Measurements from ENCODE around the gene LRRC52. TPM values are rescaled to one million over a fixed set of nuclear protein-coding genes. Genes with fewer than 3 reads are reported as not detected.
A peak's percentile ranks its signal among the peaks of the same experiment; 100 is the strongest.

The LRRC52 gene
- total RNA-seq, 1 experiment from 2014 or later, result not detected

DNA sequence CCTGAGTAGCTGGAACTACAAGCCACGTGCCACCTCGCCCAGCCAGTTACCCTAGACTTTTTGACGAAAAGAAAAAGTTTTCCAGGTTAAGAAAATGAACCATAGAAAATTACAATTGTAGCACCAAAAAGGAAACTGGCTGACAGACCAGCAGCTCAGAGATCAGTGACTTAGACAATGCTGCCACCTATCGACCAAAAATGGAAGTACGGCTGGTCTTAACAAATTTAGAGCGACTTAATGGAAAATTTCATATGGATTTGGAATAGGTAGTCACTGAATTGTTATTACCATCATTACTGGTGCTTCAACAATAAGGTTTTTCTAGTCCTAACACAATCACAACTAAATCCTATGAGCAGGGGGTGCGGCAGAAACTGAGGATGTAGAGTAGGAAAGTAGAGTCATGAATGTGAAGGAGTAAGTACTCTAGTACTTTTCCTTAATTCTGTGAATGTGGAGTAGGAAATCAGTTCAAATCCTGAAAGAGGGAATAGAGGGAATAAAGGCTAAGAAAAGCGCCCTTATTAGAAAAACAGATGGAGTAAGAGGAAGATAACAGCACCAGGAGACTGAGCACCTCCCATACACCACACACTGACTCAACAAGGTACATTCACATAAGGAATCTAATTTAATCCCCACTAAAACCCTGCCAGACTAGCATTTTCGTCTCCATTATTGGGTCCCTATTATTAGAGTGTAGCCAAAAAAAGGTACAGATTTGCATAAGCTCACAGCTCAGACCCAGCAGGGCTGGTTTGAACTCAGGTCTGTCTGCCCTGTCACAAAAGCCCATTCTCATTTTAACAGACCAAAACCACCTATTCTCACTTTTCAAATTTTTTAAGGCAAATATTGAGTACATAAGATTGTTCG lies 49.4 kb downstream of the LRRC52 start:
- ATAC-seq, result no peak
- TF ChIP-seq, protein P1, sequence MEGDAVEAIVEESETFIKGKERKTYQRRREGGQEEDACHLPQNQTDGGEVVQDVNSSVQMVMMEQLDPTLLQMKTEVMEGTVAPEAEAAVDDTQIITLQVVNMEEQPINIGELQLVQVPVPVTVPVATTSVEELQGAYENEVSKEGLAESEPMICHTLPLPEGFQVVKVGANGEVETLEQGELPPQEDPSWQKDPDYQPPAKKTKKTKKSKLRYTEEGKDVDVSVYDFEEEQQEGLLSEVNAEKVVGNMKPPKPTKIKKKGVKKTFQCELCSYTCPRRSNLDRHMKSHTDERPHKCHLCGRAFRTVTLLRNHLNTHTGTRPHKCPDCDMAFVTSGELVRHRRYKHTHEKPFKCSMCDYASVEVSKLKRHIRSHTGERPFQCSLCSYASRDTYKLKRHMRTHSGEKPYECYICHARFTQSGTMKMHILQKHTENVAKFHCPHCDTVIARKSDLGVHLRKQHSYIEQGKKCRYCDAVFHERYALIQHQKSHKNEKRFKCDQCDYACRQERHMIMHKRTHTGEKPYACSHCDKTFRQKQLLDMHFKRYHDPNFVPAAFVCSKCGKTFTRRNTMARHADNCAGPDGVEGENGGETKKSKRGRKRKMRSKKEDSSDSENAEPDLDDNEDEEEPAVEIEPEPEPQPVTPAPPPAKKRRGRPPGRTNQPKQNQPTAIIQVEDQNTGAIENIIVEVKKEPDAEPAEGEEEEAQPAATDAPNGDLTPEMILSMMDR (IDR thresholded peaks at IDR 0.05), result peak; percentile 93
- no peak for TF ChIP-seq FOXJ3 (CRISPR knock-in tag; IDR thresholded peaks at IDR 0.05; ENCODE audit: borderline replicate concordance)
- peak; percentile 75 for DNase-seq (ENCODE audit: low spot score)
- peaks cover 13% of the 10 kb centered on the region for H3K4me1 Mint-ChIP-seq
- H3K27ac Mint-ChIP-seq, result no peak overlapping the region
- H3K9me3 Mint-ChIP-seq, result no peaks in the 10 kb centered on the region
- H3K4me3 Mint-ChIP-seq, result no peak overlapping the region
- ChIA-PET CTCF (interaction anchor here (0.5 to 4.8 kb wide), 17 partner anchors 8 to 1528 kb away, joined by 3 to 38 read pairs (median 6); partner anchors contain the start of genes ALDH9A1 and RXRG), POLR2A (no interaction called here)
- H3K27me3 Mint-ChIP-seq (ENCODE audit: low read depth), result peaks cover 16% of the 10 kb centered on the region
- H3K36me3 Mint-ChIP-seq, result no peaks in the 10 kb centered on the region

DNA sequence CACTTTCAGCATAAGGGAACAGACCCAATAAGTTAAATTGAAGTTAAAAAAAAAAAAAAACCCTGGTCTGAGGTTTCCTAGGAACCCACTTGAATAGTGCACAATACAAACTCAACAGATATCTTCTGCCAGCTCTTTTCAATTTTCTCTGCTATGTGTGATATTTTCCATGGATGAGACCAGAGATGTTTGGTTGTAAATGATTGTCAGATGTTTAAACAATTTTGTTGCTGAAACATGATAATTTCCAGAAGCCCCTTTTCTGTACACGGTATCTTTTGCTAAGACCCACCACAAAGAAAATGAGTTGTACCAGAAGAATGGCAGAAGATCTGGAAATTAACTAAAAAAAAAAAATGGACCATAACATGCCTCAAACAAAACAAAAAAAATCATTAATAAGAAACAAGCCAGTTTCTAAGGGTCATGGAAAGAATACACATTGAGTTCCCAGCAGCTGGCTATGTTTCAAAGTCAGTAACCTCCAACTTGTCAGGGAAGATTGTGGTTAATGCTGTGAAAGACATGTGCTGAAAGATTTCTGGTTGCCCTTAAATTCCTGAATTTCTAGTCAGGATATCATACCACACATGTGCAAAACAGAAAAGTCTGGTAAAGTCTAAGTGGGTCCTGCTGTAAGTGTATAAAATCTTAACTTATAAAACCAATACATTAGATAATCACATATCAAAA lies 51.6 kb downstream of the LRRC52 start:
- H3K4me3 Mint-ChIP-seq, result no peak overlapping the region
- peaks cover 28% of the 10 kb centered on the region for H3K4me1 Mint-ChIP-seq
- TF ChIP-seq, protein P1 (IDR thresholded peaks at IDR 0.05), result no peak
- TF ChIP-seq GABPB1 (CRISPR knock-in tag; IDR thresholded peaks at IDR 0.05) (no peak), NR2C2 (CRISPR knock-in tag; IDR thresholded peaks at IDR 0.05) (no peak), IRF2 (CRISPR knock-in tag; IDR thresholded peaks at IDR 0.05; ENCODE audit: borderline replicate concordance, low read depth) (no peak), GRHL2 (CRISPR knock-in tag; IDR thresholded peaks at IDR 0.05; ENCODE audit: insufficient replicate concordance, severe bottlenecking) (no peak), KAT7 (CRISPR knock-in tag; IDR thresholded peaks at IDR 0.05; ENCODE audit: borderline replicate concordance) (no peak), ZNF121 (CRISPR knock-in tag; IDR thresholded peaks at IDR 0.05) (no peak)
- TF ChIP-seq, protein P2, sequence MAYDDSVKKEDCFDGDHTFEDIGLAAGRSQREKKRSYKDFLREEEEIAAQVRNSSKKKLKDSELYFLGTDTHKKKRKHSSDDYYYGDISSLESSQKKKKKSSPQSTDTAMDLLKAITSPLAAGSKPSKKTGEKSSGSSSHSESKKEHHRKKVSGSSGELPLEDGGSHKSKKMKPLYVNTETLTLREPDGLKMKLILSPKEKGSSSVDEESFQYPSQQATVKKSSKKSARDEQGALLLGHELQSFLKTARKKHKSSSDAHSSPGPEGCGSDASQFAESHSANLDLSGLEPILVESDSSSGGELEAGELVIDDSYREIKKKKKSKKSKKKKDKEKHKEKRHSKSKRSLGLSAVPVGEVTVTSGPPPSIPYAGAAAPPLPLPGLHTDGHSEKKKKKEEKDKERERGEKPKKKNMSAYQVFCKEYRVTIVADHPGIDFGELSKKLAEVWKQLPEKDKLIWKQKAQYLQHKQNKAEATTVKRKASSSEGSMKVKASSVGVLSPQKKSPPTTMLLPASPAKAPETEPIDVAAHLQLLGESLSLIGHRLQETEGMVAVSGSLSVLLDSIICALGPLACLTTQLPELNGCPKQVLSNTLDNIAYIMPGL (CRISPR knock-in tag; IDR thresholded peaks at IDR 0.05), result no peak
- TF ChIP-seq, protein P3, sequence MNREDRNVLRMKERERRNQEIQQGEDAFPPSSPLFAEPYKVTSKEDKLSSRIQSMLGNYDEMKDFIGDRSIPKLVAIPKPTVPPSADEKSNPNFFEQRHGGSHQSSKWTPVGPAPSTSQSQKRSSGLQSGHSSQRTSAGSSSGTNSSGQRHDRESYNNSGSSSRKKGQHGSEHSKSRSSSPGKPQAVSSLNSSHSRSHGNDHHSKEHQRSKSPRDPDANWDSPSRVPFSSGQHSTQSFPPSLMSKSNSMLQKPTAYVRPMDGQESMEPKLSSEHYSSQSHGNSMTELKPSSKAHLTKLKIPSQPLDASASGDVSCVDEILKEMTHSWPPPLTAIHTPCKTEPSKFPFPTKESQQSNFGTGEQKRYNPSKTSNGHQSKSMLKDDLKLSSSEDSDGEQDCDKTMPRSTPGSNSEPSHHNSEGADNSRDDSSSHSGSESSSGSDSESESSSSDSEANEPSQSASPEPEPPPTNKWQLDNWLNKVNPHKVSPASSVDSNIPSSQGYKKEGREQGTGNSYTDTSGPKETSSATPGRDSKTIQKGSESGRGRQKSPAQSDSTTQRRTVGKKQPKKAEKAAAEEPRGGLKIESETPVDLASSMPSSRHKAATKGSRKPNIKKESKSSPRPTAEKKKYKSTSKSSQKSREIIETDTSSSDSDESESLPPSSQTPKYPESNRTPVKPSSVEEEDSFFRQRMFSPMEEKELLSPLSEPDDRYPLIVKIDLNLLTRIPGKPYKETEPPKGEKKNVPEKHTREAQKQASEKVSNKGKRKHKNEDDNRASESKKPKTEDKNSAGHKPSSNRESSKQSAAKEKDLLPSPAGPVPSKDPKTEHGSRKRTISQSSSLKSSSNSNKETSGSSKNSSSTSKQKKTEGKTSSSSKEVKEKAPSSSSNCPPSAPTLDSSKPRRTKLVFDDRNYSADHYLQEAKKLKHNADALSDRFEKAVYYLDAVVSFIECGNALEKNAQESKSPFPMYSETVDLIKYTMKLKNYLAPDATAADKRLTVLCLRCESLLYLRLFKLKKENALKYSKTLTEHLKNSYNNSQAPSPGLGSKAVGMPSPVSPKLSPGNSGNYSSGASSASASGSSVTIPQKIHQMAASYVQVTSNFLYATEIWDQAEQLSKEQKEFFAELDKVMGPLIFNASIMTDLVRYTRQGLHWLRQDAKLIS (CRISPR knock-in tag; IDR thresholded peaks at IDR 0.05; ENCODE audit: borderline replicate concordance), result no peak
- TF ChIP-seq, protein P4, sequence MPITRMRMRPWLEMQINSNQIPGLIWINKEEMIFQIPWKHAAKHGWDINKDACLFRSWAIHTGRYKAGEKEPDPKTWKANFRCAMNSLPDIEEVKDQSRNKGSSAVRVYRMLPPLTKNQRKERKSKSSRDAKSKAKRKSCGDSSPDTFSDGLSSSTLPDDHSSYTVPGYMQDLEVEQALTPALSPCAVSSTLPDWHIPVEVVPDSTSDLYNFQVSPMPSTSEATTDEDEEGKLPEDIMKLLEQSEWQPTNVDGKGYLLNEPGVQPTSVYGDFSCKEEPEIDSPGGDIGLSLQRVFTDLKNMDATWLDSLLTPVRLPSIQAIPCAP (CRISPR knock-in tag; IDR thresholded peaks at IDR 0.05), result no peak
- no peak overlapping the region for H3K27ac Mint-ChIP-seq
- DNase-seq (ENCODE audit: low spot score) (no peak), ATAC-seq (no peak)
- no peaks in the 10 kb centered on the region for H3K9me3 Mint-ChIP-seq
- ChIA-PET CTCF (interaction anchor here (4.8 kb wide), 1 partner anchor 202 kb away, joined by 38 read pairs; no protein-coding TSS in a partner anchor), POLR2A (no interaction called here)
- peaks cover 16% of the 10 kb centered on the region for H3K27me3 Mint-ChIP-seq (ENCODE audit: low read depth)
- H3K36me3 Mint-ChIP-seq, result no peaks in the 10 kb centered on the region
